ENCODE data around the gene ZDHHC1. TPM values are rescaled to one million over a fixed set of nuclear protein-coding genes. Genes with fewer than 3 reads are reported as not detected.

Gene ZDHHC1
- total RNA-seq, 1 donor from 2014 or later: 18.9 TPM

- TF ChIP-seq CTCF (IDR thresholded peaks at IDR 0.05): no peak
- Histone ChIP-seq H3K4me1 (peaks cover 26% of the 10 kb centered on the region), H3K36me3 (no peaks in the 10 kb centered on the region), H3K9me3 (no peaks in the 10 kb centered on the region), H3K4me3 (no peak overlapping the region), H3K27ac (no peak overlapping the region), H3K27me3 (ENCODE audit: low read depth) (no peaks in the 10 kb centered on the region)
- intact Hi-C loops (cut with DNase I): no loop called here
- ATAC-seq: no peak
- DNase-seq: no peak
Observed at GRCh38 chr16:67413978-67414911, 2.0 kb downstream of the ZDHHC1 start.

GRCh38 chr16:67412294-67412693, 4.0 kb downstream of the ZDHHC1 start:
- Histone ChIP-seq H3K9me3 (no peaks in the 10 kb centered on the region), H3K36me3 (no peaks in the 10 kb centered on the region), H3K27me3 (ENCODE audit: low read depth) (no peaks in the 10 kb centered on the region), H3K4me1 (peaks cover 26% of the 10 kb centered on the region), H3K4me3 (no peak overlapping the region), H3K27ac (no peak overlapping the region)
- intact Hi-C loops (cut with DNase I): no loop called here
- ATAC-seq (no peak), DNase-seq (no peak)
- TF ChIP-seq CTCF (IDR thresholded peaks at IDR 0.05): no peak

GRCh38 chr16:67411339-67411738, 4.9 kb downstream of the ZDHHC1 start:
- Histone ChIP-seq H3K4me3 (no peak overlapping the region), H3K27me3 (ENCODE audit: low read depth) (no peaks in the 10 kb centered on the region), H3K9me3 (no peaks in the 10 kb centered on the region), H3K4me1 (peaks cover 20% of the 10 kb centered on the region), H3K36me3 (no peaks in the 10 kb centered on the region), H3K27ac (no peak overlapping the region)
- TF ChIP-seq CTCF (IDR thresholded peaks at IDR 0.05): no peak
- DNase-seq (no peak), ATAC-seq (no peak)
- intact Hi-C loops (cut with DNase I): no loop called here

- Histone ChIP-seq H3K36me3 (no peaks in the 10 kb centered on the region), H3K4me1 (peaks cover 8% of the 10 kb centered on the region), H3K27ac (no peak overlapping the region), H3K4me3 (no peak overlapping the region), H3K27me3 (ENCODE audit: low read depth) (no peaks in the 10 kb centered on the region), H3K9me3 (no peaks in the 10 kb centered on the region)
- intact Hi-C loops (cut with DNase I): no loop called here
- DNase-seq (no peak), ATAC-seq (no peak)
- TF ChIP-seq CTCF (IDR thresholded peaks at IDR 0.05): no peak
Observed at GRCh38 chr16:67409631-67410030, 6.6 kb downstream of the ZDHHC1 start.

- H3K4me3 ChIP-seq: no peak overlapping the region
- H3K36me3 ChIP-seq: no peaks in the 10 kb centered on the region
- intact Hi-C loops (cut with DNase I): no loop called here
- H3K4me1 ChIP-seq: peaks cover 15% of the 10 kb centered on the region
- H3K27ac ChIP-seq: no peak overlapping the region
- DNase-seq: no peak
- H3K9me3 ChIP-seq: no peaks in the 10 kb centered on the region
- no peak for ATAC-seq
- TF ChIP-seq CTCF (IDR thresholded peaks at IDR 0.05): no peak
- H3K27me3 ChIP-seq (ENCODE audit: low read depth): no peaks in the 10 kb centered on the region
Observed at GRCh38 chr16:67407788-67408452, 8.4 kb downstream of the ZDHHC1 start.
